Liver (tissue), 3 donors: Measurements from ENCODE around the gene TRIM29.

Experiments
- FOXA1 ChIP-seq: IDR thresholded peaks from 2 replicates; pipeline ENCODE4 v1.6.1; 2016; ENCODE audit warnings: antibody characterized with exemption
- FOXA2 ChIP-seq: IDR thresholded peaks from 2 replicates; pipeline ENCODE4 v1.6.1; 2016; ENCODE audit warnings: antibody characterized with exemption
- JUND ChIP-seq, 2 donors: IDR thresholded peaks; 2 replicates each; pipeline ENCODE4 v1.6.1; 2016; ENCODE audit warnings: antibody characterized with exemption in 2 of 2
- RXRA ChIP-seq, 2 donors: IDR thresholded peaks; 2 replicates each; pipeline ENCODE4 v1.6.1; 2017 to 2018; ENCODE audit warnings: antibody characterized with exemption in 2 of 2, mild to moderate bottlenecking in 1 of 2
- SP1 ChIP-seq: IDR thresholded peaks from 2 replicates; pipeline ENCODE4 v1.6.1; 2018; ENCODE audit warnings: antibody characterized with exemption, mild to moderate bottlenecking
- TAF1 ChIP-seq: conservative IDR thresholded peaks from 2 replicates; pipeline ENCODE4 v1.6.1; 2016; ENCODE audit warnings: antibody characterized with exemption, mild to moderate bottlenecking
- TF ChIP-seq, protein P1 (sequence below): fragments of 150-350 bp; IDR thresholded peaks from 2 replicates; pipeline ENCODE4 v1.5.1; 2017; ENCODE audit warnings: improper control_type of control experiment, low read depth, low read length; ENCODE audit not compliant: missing input control
- TF ChIP-seq, protein P2 (sequence below): IDR thresholded peaks from 2 replicates; pipeline ENCODE4 v1.6.1; 2016; ENCODE audit warnings: antibody characterized with exemption, mild to moderate bottlenecking
- donor health status: healthy.
- donor health status: healthy.

- TF ChIP-seq, protein P1, sequence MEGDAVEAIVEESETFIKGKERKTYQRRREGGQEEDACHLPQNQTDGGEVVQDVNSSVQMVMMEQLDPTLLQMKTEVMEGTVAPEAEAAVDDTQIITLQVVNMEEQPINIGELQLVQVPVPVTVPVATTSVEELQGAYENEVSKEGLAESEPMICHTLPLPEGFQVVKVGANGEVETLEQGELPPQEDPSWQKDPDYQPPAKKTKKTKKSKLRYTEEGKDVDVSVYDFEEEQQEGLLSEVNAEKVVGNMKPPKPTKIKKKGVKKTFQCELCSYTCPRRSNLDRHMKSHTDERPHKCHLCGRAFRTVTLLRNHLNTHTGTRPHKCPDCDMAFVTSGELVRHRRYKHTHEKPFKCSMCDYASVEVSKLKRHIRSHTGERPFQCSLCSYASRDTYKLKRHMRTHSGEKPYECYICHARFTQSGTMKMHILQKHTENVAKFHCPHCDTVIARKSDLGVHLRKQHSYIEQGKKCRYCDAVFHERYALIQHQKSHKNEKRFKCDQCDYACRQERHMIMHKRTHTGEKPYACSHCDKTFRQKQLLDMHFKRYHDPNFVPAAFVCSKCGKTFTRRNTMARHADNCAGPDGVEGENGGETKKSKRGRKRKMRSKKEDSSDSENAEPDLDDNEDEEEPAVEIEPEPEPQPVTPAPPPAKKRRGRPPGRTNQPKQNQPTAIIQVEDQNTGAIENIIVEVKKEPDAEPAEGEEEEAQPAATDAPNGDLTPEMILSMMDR: no peak
- TF ChIP-seq TAF1 (no peak), RXRA (IDR thresholded peaks at IDR 0.05) (no peak), FOXA2 (no peak), SP1 (no peak), FOXA1 (no peak), JUND (IDR thresholded peaks at IDR 0.05) (no peak)
- TF ChIP-seq, protein P2, sequence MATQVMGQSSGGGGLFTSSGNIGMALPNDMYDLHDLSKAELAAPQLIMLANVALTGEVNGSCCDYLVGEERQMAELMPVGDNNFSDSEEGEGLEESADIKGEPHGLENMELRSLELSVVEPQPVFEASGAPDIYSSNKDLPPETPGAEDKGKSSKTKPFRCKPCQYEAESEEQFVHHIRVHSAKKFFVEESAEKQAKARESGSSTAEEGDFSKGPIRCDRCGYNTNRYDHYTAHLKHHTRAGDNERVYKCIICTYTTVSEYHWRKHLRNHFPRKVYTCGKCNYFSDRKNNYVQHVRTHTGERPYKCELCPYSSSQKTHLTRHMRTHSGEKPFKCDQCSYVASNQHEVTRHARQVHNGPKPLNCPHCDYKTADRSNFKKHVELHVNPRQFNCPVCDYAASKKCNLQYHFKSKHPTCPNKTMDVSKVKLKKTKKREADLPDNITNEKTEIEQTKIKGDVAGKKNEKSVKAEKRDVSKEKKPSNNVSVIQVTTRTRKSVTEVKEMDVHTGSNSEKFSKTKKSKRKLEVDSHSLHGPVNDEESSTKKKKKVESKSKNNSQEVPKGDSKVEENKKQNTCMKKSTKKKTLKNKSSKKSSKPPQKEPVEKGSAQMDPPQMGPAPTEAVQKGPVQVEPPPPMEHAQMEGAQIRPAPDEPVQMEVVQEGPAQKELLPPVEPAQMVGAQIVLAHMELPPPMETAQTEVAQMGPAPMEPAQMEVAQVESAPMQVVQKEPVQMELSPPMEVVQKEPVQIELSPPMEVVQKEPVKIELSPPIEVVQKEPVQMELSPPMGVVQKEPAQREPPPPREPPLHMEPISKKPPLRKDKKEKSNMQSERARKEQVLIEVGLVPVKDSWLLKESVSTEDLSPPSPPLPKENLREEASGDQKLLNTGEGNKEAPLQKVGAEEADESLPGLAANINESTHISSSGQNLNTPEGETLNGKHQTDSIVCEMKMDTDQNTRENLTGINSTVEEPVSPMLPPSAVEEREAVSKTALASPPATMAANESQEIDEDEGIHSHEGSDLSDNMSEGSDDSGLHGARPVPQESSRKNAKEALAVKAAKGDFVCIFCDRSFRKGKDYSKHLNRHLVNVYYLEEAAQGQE: no peak
These were observed 30.4 kb upstream of the TRIM29 start for GRCh38 chr11:120168108-120168959.
